Nucleus accumbens (tissue), 56 donors: ENCODE data around the gene CUEDC1.
"Not testable (repeated sequence)": the region's sequence is repeated elsewhere in the genome, so short reads cannot be mapped to it uniquely, and the experiment has no call there.

ENCODE experiments used
- DNase-seq, 56 donors: peaks; one replicate each; lab custom pipeline; 2025; lab: John Stamatoyannopoulos, UW

CUEDC1 gene

GRCh38 chr17:57962279-57963148, 7.3 kb upstream of the CUEDC1 start:
- no peak for DNase-seq

- no peak for DNase-seq
Measured at GRCh38 chr17:57959929-57960328, 4.7 kb upstream of the CUEDC1 start.

- not testable (repeated sequence) for DNase-seq
Measured at GRCh38 chr17:57958391-57958790, 3.2 kb upstream of the CUEDC1 start.

- no peak for DNase-seq
Measured at GRCh38 chr17:57957886-57958285, 2.7 kb upstream of the CUEDC1 start.

- DNase-seq = no peak
Measured at GRCh38 chr17:57957120-57957850, 2.1 kb upstream of the CUEDC1 start.

GRCh38 chr17:57956291-57957119, 1.3 kb upstream of the CUEDC1 start:
- no peak for DNase-seq

GRCh38 chr17:57954397-57955182, 622 bp downstream of the CUEDC1 start:
- DNase-seq = peak in 41 of 56 donors; percentile 25 to 76 (median 56)

- DNase-seq = no peak
Measured at GRCh38 chr17:57953705-57954396, 1.4 kb downstream of the CUEDC1 start.

- no peak for DNase-seq
Measured at GRCh38 chr17:57953219-57953618, 2.0 kb downstream of the CUEDC1 start.

GRCh38 chr17:57949649-57950048, 5.6 kb downstream of the CUEDC1 start:
- DNase-seq = no peak

- peak in 1 of 56 donors; percentile 16 for DNase-seq
Measured at GRCh38 chr17:57948555-57949420, 6.4 kb downstream of the CUEDC1 start.

- DNase-seq = no peak
Measured at GRCh38 chr17:57948169-57948554, 7.0 kb downstream of the CUEDC1 start.

- DNase-seq = no peak
Measured at GRCh38 chr17:57947369-57947768, 7.8 kb downstream of the CUEDC1 start.

- peak in 19 of 56 donors; percentile 17 to 68 (median 34) for DNase-seq
Measured at GRCh38 chr17:57946798-57947358, 8.3 kb downstream of the CUEDC1 start.

- no peak for DNase-seq
Measured at GRCh38 chr17:57945996-57946797, 9.0 kb downstream of the CUEDC1 start.

GRCh38 chr17:57944908-57945307, 10.3 kb downstream of the CUEDC1 start:
- no peak for DNase-seq

- DNase-seq = no peak
Measured at GRCh38 chr17:57943645-57944044, 11.6 kb downstream of the CUEDC1 start.
